ENCODE results near the gene TMED1. TPM values are rescaled to one million over a fixed set of nuclear protein-coding genes. Genes with fewer than 3 reads are reported as not detected.
A peak's percentile ranks its signal among the peaks of the same experiment; 100 is the strongest.

The TMED1 gene
- total and polyA plus RNA-seq, 2 of the 13 experiments (the other 11 are each of a cell fraction or from before 2014, with no cell fraction given): 48.3 to 51.8 TPM

DNA sequence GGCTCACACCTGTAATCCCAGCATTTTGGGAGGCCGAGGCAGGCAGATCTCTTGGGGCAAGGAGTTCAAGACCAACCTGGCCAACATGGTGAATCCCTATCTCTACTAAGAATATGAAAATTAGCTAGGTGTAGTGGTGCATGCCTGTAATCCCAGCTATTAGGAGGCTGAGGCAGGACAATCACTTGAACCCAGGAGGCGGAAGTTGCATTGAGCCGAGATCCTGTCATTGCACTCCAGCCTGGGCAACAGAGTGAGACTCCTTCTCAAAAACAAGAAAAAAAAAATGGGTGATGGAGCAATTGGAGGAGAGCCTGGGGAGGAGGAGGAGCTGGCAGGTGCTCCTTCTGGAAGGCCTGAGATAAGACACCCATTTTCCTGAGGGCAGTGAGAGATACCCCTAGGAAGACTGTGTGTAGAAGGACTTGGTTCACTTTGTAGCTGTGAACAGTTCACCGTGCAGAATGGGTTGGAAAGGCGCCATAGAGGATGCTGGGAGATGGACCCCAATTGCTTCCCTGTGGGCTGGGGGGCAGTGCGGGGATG, 26.6 kb upstream of the TMED1 start:
- H3K27me3 ChIP-seq (ENCODE audit: control insufficient read depth in 1 of 2, insufficient read depth in 2 of 2, low read length in 2 of 2): no peaks in the 10 kb centered on the region
- BruUV-seq (replicated peaks): no TSS peak
- H3K9ac ChIP-seq (ENCODE audit: insufficient read depth, low read depth, low read length): peak overlapping the region; percentile 58; the same call in 1 of the 2 replicates
- H3K4me3 ChIP-seq (replicated peaks in 1 of 3; ENCODE audit: insufficient read depth in 1 of 3, low read depth in 2 of 3, low read length in 3 of 3): peak overlapping the region; percentile 26 to 68 (median 47); a peak in 5 of 6 replicates
- H3K36me3 ChIP-seq (replicated peaks in 1 of 2; ENCODE audit: control insufficient read depth in 1 of 2, insufficient read depth in 2 of 2, low read length in 2 of 2): no peaks in the 10 kb centered on the region
- ChIA-PET CTCF (ENCODE audit: low intra/inter-chr PET ratio, low total read pairs) (no interaction called here), POLR2A (interaction anchor here (2.4 to 6.1 kb wide), 2 partner anchors 27 to 145 kb away, joined by 12 to 41 read pairs; partner anchors contain the start of genes DNM2 and TMED1)
- DNase-seq (ENCODE audit: low spot score): no peak
- in situ Hi-C loops (cut with HindIII; ENCODE audit: extremely low pct_ligation_motif_present, low pct_unique_long_range_greater_than_20kb) (no loop called here), intact Hi-C loops (cut with micrococcal nuclease; ENCODE audit: unreplicated experiment) (no loop called here)
- WGBS (ENCODE audit: low lambda C conversion rate): 61% methylated on average over 6 of the region's 6 CpGs
- no peaks in the 10 kb centered on the region for H3K9me3 ChIP-seq (ENCODE audit: low read length)
- peak overlapping the region; percentile 76 for H2AFZ ChIP-seq (ENCODE audit: low read length)
- peaks cover 40% of the 10 kb centered on the region for H3K4me1 ChIP-seq (ENCODE audit: insufficient read depth, low read length)
- H3K27ac ChIP-seq (ENCODE audit: extremely low read length, insufficient read depth, low read length): no peak overlapping the region
- H3K79me2 ChIP-seq (ENCODE audit: insufficient read depth, low read length): no peaks in the 10 kb centered on the region
- peak overlapping the region; percentile 91 for H3K4me2 ChIP-seq (ENCODE audit: low read depth, low read length)
- ATAC-seq: no peak; the same call in 2 of the 3 replicates
- TF ChIP-seq ELF1 (CRISPR knock-in tag; IDR thresholded peaks at IDR 0.05) (0 out of 2 replicates have a peak, but pooled peaks have one; percentile 13), ZNF232 (CRISPR knock-in tag; IDR thresholded peaks at IDR 0.05; ENCODE audit: borderline replicate concordance) (no peak), ZNF121 (CRISPR knock-in tag; IDR thresholded peaks at IDR 0.05) (peak; percentile 63), ZNF263 (CRISPR knock-in tag; IDR thresholded peaks at IDR 0.05) (peak; percentile 71; the same call in 1 of the 2 replicates), REXO4 (CRISPR knock-in tag; IDR thresholded peaks at IDR 0.05; ENCODE audit: borderline replicate concordance) (no peak)
- TF ChIP-seq, protein P1, sequence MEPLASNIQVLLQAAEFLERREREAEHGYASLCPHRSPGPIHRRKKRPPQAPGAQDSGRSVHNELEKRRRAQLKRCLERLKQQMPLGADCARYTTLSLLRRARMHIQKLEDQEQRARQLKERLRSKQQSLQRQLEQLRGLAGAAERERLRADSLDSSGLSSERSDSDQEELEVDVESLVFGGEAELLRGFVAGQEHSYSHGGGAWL (CRISPR knock-in tag; IDR thresholded peaks at IDR 0.05): no peak
- TF ChIP-seq, protein P2, sequence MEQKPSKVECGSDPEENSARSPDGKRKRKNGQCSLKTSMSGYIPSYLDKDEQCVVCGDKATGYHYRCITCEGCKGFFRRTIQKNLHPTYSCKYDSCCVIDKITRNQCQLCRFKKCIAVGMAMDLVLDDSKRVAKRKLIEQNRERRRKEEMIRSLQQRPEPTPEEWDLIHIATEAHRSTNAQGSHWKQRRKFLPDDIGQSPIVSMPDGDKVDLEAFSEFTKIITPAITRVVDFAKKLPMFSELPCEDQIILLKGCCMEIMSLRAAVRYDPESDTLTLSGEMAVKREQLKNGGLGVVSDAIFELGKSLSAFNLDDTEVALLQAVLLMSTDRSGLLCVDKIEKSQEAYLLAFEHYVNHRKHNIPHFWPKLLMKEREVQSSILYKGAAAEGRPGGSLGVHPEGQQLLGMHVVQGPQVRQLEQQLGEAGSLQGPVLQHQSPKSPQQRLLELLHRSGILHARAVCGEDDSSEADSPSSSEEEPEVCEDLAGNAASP (CRISPR knock-in tag; IDR thresholded peaks at IDR 0.05; ENCODE audit: borderline replicate concordance): no peak
- no peak for FAIRE-seq
- no peaks in the 10 kb centered on the region for H4K20me1 ChIP-seq (ENCODE audit: insufficient read depth, low read length)
